Activated CD8-positive, alpha-beta memory T cell treated with anti-CD3 and anti-CD28 coated beads for 24 hours (primary cell): ENCODE data around the gene SLITRK4.

Experiments used
- DNase-seq: peaks from one replicate; pipeline ENCODE4 v3.0.0-alpha.2; 2020

Gene SLITRK4, protein sequence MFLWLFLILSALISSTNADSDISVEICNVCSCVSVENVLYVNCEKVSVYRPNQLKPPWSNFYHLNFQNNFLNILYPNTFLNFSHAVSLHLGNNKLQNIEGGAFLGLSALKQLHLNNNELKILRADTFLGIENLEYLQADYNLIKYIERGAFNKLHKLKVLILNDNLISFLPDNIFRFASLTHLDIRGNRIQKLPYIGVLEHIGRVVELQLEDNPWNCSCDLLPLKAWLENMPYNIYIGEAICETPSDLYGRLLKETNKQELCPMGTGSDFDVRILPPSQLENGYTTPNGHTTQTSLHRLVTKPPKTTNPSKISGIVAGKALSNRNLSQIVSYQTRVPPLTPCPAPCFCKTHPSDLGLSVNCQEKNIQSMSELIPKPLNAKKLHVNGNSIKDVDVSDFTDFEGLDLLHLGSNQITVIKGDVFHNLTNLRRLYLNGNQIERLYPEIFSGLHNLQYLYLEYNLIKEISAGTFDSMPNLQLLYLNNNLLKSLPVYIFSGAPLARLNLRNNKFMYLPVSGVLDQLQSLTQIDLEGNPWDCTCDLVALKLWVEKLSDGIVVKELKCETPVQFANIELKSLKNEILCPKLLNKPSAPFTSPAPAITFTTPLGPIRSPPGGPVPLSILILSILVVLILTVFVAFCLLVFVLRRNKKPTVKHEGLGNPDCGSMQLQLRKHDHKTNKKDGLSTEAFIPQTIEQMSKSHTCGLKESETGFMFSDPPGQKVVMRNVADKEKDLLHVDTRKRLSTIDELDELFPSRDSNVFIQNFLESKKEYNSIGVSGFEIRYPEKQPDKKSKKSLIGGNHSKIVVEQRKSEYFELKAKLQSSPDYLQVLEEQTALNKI

DNA sequence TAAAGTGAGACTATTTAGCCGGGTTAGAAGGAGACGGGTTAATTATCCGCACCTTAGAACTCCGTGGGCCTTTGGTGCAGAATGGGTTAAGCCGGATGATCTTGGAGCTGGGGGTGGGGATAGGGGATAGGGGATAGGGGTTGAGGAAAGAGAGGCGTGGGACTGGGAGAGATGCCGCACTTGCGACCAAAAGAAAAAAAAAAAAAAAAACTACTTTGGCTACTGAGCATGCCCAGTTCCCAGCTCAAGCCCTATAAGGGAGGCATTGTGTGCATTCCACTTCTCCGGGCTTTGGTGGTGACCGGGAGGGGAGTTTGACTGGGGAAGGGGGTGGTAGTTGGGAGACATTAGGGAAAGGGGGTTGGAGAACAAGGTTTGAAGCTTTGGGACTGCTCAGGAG is at the start of gene SLITRK4:
Gene SLITRK4 (minus strand): TSS at position 187 of the 400 bp plus-strand sequence. CDS start 4,993 bp downstream, outside the sequence.
- DNase-seq: no peak

DNA sequence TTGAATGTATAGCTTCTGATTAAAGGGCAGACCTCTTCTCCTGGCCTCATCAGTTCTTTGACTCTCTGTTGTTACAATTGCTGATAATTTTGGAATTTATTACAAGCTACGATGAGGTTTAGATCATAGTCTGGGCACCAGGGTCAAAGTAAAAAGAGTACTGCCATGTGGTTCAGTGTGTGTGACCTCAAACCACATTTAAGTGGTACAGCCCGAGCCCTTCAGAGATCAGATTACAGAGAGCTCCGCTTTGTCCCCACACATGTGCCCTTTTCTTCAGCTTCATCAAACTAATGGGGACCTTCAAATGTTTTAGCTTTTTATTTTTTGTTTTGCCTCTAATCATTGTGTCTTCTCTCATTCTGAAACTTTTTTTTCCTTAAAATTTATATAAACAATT is 47.6 kb upstream of the SLITRK4 start:
- no peak for DNase-seq

DNA sequence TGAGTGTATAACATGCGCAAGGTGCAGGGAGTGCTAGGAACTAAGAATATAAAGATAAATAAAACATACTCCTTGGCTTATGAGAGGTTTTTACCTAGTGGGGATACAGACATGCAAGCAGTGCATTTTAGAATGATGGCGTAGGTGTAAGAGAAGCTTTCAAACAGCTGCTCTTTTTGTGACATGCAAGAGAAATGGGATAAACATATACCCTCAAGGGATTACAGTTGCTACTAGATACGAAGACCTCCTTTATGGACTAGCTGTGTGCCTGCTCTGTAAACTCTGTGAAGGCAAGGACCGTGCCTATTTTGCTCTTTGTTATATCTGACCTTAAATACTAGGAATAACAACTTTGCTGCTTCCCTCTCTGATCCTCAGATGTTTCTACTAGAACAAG is 39.0 kb upstream of the SLITRK4 start:
- no peak for DNase-seq

DNA sequence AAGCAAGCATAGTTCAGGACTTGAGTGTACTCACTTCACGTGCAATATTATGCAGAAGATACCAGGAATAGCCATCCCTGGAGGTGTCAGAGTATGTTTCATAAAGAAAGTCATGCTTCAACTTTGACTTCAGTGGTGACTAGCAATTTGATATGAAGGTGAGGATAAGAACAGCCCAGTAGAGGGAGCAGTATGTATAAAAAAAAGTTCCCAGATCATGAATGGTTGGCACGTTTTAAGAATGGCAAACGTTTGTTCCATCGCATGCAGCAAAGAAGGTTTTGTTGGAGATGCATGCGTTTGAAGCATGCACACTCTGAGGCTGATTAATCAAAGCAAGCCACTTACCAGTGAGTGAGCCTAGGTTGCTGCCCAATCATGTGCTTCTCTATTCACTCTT is 33.5 kb upstream of the SLITRK4 start:
- no peak for DNase-seq

DNA sequence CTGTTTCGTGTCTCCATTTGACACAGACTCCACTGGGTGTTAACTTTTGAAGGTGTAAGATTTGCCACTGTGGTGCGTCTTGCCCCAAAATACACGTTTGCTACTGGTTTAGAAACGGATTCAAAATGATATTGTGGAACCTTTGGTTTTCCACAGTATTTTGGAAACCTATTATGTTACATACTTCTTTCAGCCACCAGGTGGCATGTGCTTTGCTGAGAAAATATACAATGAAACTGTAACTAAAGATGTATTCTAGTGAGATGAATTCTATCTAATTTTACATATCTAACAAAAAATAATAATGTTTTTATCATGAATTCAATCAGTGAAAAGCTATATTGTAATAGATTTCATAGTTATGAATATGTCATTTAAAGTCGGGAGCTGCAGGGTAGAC is 28.4 kb upstream of the SLITRK4 start:
- no peak for DNase-seq

DNA sequence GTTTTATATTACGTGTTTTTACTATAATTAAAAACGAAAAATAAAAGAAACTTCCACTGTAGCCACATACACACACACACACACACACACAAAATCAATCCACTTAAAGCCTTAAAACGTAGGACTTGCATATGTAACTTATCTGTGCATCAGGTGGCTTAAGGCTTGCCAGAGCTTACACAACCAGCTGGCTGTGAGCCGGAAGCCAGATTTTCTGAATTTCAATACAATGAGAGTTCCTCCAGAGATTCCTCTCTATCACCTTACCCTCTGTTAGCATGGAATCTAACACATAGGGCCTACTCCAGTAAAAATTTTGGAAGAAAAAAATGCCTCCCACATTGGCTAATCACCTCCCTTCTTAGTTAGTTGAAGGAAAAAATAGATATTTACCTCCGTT is 27.9 kb upstream of the SLITRK4 start:
- DNase-seq: no peak

DNA sequence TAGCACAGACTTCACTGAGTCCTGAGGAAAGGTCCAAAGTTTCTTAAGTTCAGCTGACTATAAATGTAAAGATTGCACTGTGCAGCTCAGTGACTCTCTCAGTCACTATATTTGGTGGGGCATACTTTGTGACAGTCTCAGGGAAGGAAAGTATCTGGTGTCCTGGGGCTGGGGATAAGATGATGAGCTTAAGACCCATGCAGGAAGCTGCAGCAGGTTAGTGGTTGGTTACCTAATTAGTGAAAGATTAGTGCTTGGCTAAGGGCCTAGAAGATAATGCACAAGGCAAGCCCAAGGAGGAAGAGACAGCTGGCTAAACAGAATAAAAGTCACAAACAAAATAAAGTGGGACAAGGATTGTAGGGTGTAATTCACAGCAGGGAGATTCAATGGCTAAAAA is 25.4 kb upstream of the SLITRK4 start:
- no peak for DNase-seq

DNA sequence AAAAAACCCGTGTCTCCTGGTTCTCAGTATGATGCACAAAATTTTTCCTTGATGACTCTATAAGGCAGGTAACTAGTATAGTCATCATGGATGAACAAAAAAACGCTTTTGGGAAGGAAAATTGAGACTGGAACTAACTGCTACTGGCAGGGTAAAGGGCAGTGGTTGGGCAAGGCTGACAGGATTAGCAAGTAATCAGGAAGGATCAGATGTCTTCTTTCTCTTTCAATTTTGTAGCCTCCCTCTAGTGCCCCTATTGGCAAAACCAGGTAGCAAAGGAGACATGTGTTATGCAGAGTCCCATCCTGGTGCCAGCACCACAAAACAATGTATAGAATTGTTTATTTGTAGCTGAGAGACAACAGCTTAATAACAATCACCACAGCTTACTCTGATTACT is 12.8 kb upstream of the SLITRK4 start:
- DNase-seq: no peak

DNA sequence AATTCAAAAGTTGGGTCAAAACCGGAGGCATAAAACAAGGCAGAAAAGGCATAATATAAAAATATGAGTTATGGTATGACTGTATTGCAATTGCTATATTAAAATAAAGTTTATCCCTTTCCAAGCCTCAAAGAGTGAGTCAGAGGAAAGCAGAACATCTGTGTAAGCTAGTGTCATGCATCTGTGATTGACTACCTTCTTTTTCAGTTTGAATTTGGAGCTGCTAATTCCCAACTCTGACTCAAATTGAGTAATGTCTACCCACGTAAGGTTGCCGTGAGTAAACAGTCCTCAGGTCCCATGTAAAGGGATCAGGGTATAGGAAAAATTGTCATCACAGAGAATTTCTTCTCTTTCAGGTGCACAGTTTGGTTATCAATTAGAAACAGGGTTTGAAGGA is 6.5 kb upstream of the SLITRK4 start:
- DNase-seq: no peak

DNA sequence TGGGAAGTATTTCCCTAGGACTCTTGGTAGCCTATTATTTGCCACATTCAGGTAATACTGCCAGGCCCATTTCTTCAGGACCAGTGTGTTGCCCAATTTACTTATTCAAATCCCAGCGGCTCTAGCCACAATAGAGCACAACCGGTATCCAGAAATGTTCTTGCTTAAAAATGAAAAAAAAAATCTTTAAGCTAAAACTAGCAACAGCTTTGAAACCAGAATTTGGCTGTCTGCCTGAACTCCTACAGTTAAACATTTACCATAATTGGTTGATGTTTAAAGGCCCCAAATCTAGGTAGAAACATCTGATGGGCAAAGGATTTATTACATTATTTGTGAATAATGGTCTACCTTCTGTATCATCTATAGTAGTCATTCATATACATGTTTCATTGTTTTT is 930 bp upstream of the SLITRK4 start:
- no peak for DNase-seq

DNA sequence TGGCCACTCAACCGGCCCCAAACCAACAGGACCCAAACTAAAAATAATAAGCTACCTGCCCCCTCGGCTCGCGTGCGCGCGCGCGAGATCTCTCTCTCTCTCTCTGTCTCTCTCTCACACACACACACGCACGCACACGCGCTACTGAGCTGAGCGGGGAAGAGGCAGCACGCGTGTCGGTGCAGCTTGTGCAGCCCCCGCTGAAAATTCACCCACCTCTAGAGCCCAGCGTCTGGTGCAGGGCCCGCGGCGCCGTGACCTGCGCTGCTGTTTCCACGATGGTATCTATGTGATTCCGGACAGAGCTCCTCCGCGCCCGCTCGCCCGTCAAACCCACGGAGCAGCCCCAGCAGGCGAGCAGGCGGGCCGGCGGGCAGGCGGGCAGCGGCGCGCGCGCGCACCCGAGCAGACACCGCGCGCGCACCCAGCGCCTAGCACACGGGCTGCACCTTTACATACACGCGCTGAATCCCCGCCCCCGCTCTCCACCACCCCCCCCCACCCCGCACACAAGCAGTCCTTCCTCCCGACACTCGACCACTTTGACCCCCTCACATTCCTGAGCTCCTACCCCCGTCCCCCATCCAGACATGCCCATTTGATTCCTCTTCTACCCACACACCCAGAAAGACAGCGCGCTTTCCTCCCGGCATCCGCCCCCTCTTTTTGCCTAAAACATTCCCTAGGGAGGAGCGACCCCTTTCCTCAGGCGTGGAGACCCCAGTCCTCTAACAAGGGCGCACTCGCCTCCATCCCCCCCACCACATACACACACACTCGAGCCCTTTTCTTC is 1.0 kb downstream of the SLITRK4 start:
- no peak for DNase-seq

DNA sequence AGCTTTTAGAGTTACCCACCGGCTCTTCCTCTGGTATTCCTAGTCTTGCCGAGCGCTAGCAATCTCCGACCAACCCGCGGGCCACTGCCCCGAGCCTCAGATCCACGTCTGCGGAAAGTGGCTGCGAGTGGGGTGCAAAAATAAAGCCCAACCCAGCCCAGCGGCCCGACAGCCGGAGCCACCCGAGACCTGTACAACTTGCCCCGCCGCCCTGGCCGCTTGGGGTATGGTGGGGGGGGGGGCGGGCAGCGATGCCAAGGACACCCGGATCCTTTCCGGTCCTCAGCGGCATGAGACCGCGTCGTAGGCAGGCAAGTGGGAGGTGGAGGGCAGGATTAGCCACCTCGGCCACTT is 1.6 kb downstream of the SLITRK4 start:
- no peak for DNase-seq

DNA sequence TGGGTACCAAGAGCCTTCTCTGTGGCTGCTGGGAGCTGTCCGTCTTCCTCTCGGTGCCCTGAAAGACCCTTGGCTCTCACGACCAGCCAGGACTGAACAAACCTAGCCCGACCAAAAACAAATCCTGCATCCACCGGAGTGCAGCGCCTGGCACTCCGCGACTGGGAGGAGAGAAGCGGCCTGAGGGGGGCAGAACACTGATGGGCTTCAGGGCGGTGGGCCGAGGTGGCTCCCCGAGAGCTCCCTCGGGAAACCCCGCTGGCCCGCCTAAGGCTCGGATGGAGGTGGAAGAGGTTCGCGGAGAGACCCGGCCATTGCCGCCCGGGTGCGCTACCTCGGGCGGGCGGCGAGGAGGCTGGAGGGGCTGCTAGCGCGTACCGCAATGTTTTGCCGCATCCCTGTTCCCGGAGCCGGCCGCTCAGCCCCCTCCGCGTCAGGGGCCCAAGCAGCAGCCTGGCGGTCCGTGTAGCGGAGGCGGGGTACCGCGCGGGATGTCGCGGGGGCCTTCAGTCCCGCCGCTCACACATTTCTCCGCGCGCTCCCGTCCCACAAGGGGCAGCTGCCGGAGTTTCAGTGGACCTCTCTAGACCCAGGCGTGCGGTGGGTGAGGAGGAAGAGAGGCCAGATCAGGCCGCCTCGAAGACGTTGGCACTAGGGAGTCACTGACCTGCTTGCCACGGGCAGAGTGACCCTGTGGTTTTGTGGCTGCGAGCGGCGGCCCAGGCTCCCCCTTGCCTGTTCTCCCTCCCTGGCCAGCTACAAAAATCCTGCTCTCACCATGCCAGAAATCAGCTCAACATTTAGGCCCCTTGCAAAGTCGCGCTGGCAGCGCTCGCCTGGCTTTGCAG is 2.2 kb downstream of the SLITRK4 start:
- no peak for DNase-seq

DNA sequence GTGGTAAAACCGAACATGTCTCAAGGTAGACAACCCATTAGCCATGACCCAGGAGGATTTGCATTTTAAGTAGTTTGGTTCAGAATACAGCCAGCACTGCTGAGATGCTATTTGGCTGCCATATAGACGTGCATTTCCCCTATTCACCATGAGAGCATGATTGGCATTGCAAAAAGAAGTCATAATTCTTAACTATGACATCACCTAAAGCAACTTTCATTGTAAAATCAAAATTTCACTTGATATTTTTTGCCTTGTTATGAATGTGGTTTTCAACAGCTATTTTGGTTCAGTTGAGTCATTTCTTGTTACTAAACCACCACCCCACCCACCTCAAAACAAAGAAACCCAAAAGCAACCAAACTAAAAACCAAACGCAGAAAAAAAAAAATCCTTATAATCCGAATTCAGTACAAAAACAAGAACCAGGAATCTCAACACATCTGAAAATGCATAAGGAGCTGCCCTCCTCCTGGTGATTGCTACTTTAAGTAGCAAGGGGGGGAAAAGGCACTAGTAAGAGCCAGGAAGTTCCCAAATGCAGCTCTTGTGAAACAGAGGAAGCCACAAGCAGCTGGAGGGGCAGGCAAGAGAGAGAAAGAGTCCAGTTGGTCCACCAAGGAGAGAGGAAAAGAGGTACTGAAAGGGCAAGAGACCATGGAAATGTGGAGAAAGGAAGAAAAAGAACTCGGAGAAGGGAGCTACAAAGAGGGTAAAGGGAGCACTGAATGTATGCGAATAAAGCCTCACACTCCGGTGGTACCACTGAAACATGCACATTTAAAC is 3.1 kb downstream of the SLITRK4 start:
- no peak for DNase-seq

DNA sequence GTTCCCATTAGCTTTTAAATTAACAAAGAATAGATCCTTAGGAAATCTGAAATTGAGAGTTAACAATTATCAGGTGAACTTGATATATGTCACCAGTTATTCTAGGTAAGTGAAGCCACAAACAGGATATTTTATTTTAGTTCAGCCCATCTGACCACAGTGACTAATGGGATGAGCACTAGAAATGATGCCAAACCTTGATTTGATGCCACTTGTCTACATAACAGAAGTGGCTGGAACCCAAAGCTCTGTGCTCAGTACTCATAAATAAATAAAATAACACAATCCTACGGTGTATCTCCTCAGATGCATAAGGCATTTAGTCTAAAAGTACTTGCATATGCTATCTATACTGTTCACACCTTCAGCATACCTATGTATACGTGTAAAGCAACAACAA is 12.2 kb downstream of the SLITRK4 start:
- DNase-seq: no peak

DNA sequence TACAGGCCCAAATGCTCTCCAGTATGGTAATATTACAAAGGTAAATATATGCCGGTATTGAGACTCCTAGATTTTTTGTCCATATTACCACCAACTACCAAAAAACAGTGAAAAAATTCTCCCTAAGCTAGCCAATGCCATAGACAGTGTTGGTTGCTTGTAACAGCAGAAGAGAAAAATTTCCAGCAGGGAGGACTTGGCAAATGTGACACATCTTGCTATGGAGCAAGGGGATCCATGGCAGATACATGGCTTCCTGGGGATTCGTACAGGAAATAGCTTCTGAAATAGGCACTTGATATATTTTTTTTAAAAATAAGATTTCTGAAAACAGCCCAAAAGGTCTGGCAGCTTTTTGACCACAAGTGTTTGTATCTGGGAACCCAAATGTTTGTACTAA is 14.6 kb downstream of the SLITRK4 start:
- no peak for DNase-seq

DNA sequence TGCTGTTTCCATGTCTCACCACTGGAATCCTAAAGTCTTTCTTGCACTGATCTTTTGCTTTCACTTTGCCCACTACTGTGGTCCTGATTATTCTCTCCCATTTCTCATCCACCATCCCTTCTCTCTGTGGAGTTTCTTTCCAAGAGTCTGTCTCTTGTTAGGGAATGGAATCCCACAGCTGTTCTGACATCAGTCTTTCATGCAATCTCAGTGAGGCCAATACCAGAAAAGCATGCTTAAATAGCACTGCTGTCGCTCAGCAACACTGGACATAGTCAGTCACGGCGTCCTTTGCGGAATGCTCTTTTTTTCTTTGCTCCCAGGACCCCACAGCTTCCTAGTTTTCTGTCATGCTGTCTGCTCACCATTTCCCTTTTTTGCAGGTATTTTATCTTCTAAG is 20.1 kb downstream of the SLITRK4 start:
- DNase-seq: no peak

DNA sequence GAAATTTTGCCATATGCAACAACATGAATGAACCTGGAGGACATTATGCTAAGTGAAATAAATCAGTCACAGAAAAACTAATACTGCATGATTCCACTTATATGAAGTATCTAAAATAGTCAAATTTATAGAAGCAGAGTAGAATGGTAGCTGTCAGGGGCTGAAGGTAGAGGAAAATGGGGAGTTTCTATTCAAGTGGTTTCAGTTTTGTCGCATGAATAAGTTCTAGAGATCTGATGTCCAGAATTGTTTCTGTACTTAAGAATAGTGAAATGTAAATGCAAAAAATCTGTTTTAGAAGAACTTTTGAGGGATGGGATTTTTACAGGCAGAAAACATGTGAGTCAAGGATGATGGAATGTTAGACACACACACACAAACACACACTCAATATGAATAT is 34.1 kb downstream of the SLITRK4 start:
- DNase-seq: no peak

DNA sequence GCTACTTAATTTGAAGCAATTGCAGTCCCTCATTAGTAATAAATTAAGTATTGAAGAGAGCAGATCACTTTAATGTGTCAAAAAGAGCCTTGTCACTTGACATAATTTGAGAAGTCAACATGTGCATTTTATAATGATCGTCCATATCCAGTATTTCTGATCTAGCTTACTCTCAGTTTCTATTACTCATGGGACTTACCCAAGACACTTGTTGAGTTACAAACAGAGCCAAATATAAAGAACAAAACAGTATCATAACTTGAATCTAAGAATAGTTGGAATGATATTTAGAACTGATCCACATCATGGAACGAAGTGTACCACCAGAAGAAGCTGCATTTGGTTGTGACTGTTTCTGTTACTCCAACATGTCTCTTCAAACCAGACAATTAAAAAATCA is 54.7 kb downstream of the SLITRK4 start:
- DNase-seq: no peak

DNA sequence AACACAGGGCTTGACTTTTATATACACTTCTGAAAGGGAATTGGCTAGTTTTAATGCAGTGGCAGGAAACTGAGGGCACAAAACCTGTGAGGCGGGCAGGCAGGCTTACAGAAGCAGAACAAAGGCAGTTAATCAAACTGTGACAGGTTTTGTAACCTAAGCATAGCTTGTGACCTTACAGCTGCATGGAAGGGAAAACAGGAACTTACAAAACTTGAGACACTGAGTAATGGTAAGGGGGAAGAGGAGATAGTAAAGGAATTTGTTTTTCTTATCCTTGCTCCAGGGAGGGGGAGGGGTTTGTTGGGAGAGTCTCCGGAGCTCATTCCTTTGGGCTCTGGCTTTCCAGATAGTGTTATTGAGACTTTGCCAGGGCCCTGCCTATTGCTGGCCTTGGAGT is 55.6 kb downstream of the SLITRK4 start:
- no peak for DNase-seq
